ENCODE measurements around the gene SPIRE2. TPM values are rescaled to one million over a fixed set of nuclear protein-coding genes. Genes with fewer than 3 reads are reported as not detected.

SPIRE2 gene
- total RNA-seq, 1 donor from 2014 or later = 9.5 TPM

DNA sequence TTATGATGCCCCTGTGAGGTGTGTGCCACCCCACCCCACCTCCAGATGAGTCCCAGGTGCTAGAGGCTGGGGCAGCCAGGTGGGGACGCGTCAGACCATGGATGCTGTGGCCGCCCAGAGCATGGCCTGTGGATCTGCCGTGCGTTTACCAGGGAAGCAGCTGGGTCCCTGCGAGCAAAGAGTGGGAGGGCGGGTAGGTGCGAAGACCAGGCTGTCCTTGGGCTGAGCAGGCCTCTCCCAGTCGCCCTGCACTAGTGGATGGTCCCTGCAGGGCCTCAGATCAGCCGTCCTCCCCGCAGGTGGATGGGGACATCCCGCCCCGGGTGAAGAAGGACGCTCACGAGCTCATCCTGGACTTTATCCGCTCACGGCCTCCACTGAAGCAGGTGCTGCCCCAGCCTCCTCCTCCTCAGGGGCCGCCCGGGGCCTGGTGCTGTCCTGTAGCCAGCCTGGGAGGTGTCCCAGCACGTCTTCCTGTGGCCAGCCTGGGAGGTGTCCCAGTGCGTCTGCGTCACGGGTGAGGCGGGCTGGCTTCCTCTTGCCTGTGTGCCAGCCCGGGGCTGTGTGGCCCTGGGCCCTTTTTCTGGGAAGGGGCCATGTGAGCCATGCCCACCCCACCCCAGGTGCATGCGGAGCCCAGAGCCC is 27.1 kb downstream of the SPIRE2 start:
- TF ChIP-seq, protein P1, sequence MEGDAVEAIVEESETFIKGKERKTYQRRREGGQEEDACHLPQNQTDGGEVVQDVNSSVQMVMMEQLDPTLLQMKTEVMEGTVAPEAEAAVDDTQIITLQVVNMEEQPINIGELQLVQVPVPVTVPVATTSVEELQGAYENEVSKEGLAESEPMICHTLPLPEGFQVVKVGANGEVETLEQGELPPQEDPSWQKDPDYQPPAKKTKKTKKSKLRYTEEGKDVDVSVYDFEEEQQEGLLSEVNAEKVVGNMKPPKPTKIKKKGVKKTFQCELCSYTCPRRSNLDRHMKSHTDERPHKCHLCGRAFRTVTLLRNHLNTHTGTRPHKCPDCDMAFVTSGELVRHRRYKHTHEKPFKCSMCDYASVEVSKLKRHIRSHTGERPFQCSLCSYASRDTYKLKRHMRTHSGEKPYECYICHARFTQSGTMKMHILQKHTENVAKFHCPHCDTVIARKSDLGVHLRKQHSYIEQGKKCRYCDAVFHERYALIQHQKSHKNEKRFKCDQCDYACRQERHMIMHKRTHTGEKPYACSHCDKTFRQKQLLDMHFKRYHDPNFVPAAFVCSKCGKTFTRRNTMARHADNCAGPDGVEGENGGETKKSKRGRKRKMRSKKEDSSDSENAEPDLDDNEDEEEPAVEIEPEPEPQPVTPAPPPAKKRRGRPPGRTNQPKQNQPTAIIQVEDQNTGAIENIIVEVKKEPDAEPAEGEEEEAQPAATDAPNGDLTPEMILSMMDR (IDR thresholded peaks at IDR 0.05) = no peak
- H3K27ac ChIP-seq = no peak overlapping the region
- H3K4me3 ChIP-seq = no peak overlapping the region
- H3K9me3 ChIP-seq = no peaks in the 10 kb centered on the region
- H3K36me3 ChIP-seq = no peaks in the 10 kb centered on the region
- DNase-seq = no peak
- no peaks in the 10 kb centered on the region for H3K4me1 ChIP-seq
- ATAC-seq = peak; percentile 53
- no peaks in the 10 kb centered on the region for H3K27me3 ChIP-seq
- intact Hi-C loops (cut with DNase I) = no loop called here

DNA sequence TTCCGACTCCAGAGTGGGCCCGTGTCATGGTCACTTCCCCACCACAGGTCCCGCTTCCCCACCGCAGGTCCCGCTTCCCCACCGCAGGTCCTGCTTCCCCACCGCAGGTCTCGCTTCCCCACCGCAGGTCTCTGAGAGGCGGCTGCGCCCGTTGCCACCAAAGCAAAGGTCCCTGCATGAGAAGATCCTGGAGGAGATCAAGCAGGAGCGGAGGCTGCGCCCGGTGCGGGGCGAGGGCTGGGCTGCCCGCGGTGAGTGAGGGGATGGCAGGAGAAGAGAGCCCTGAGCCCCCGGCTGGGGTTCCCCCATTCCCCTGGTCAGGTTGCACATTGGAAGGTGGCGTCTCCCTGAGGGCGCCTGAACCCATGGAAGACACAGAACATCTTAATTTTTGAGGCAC is 27.7 kb downstream of the SPIRE2 start:
- Histone ChIP-seq H3K4me3 (no peak overlapping the region), H3K4me1 (no peaks in the 10 kb centered on the region), H3K36me3 (no peaks in the 10 kb centered on the region), H3K27ac (no peak overlapping the region), H3K27me3 (no peaks in the 10 kb centered on the region), H3K9me3 (no peaks in the 10 kb centered on the region)
- intact Hi-C loops (cut with DNase I) = no loop called here
- TF ChIP-seq, protein P1 (IDR thresholded peaks at IDR 0.05) = no peak
- DNase-seq (no peak), ATAC-seq (no peak)

DNA sequence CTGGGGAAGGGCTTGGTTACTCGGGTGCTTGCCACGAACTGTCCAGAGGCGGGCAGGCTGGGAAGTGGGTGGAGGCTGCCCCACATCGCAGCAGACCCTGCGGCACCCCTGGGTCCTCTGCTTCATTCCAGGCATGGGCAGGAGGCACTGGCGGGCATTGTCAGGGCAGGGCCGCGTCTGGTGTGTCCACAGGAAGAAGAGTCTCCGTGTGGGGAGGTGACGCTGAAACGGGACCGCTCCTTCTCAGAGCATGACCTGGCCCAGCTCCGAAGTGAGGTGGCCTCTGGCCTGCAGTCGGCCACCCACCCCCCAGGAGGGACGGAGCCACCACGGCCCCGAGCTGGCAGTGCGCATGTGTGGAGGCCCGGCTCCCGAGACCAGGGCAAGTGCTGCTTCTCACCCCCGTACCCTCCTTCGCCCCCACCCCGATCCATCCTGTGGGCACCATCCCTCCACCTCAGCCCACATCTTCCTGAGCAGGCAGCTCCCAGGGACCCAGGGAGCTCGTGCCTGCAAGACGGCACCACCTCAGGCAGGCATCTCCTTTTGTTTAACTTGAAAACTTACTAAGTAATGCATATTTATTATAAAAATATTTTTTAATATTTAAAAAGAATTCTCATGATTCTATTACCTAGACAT is 30.8 kb downstream of the SPIRE2 start:
- TF ChIP-seq, protein P1 (IDR thresholded peaks at IDR 0.05) = no peak
- Histone ChIP-seq H3K27me3 (no peaks in the 10 kb centered on the region), H3K36me3 (no peaks in the 10 kb centered on the region), H3K9me3 (no peaks in the 10 kb centered on the region), H3K4me3 (no peak overlapping the region), H3K27ac (no peak overlapping the region), H3K4me1 (peaks cover 10% of the 10 kb centered on the region)
- no peak for DNase-seq
- intact Hi-C loops (cut with DNase I) = no loop called here
- ATAC-seq = no peak

DNA sequence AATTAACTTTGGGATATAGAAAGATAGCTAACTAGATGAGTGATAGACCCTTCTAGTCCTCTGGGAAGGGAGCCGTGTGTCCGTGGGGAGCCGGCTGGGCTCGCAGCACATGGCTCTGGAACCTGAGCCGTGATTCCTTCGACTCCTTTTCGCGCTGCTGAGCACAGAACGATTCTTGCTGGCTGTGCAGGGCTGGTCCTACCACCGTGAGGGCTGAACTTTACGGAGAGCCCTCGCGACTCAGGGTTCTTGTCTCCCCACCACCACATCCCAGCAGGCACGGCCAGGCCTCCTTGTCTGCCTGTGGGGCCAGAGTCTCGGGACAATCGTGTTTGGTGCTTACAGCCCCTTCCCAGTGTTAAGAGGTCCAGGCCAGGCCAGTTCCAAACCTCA is 31.3 kb downstream of the SPIRE2 start:
- Histone ChIP-seq H3K9me3 (no peaks in the 10 kb centered on the region), H3K27ac (no peak overlapping the region), H3K4me3 (no peak overlapping the region), H3K36me3 (no peaks in the 10 kb centered on the region), H3K27me3 (no peaks in the 10 kb centered on the region), H3K4me1 (peaks cover 14% of the 10 kb centered on the region)
- ATAC-seq (no peak), DNase-seq (no peak)
- intact Hi-C loops (cut with DNase I) = no loop called here
- TF ChIP-seq, protein P1 (IDR thresholded peaks at IDR 0.05) = no peak

DNA sequence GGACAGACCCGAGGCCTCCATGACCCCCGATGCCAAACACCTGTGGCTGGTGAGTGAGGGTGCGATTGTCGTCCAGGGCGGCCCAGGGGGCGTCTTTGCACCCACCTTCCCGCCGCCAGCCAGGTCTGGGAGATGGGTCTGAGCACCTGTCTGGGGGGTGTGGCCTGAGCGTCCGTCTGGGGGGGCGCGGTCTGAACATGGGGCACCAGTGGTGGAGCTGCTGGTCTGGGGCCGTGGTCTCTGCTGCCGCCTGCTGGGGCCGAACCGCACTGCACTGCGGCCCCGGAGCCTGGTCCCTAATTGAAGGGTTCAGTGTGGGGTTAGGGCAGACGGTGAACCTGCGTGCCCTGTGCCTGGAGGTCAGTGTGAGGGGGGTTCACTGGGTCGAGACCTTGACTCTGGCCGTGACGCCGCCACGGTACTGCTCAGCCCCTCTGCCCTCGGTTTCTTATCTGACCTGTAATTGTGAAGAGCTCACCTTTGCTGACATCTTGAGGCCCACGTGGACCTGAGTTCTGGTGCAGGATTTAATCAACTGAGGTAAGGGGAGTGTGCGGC is 32.6 kb downstream of the SPIRE2 start:
- ATAC-seq = peak; percentile 92
- intact Hi-C loops (cut with DNase I) = no loop called here
- TF ChIP-seq, protein P1 (IDR thresholded peaks at IDR 0.05) = peak; percentile 94

More for the DNA sequence above, 32.6 kb downstream of the SPIRE2 start:
- H3K4me3 ChIP-seq = no peak overlapping the region
- H3K36me3 ChIP-seq = no peaks in the 10 kb centered on the region
- H3K27ac ChIP-seq = no peak overlapping the region
- peak; percentile 84 for DNase-seq
- H3K27me3 ChIP-seq = no peaks in the 10 kb centered on the region
- no peaks in the 10 kb centered on the region for H3K9me3 ChIP-seq
- peaks cover 18% of the 10 kb centered on the region for H3K4me1 ChIP-seq
